GM19395 (cell line): ENCODE data around the gene ZBTB2.

Experiments
- ATAC-seq: cut with Tn5 transposase; IDR thresholded peaks from one replicate; pipeline ENCODE4 v1.9.1; 2021; ENCODE audit warnings: mild to moderate bottlenecking, moderate library complexity; ENCODE audit not compliant: unreplicated experiment

ZBTB2 gene, protein sequence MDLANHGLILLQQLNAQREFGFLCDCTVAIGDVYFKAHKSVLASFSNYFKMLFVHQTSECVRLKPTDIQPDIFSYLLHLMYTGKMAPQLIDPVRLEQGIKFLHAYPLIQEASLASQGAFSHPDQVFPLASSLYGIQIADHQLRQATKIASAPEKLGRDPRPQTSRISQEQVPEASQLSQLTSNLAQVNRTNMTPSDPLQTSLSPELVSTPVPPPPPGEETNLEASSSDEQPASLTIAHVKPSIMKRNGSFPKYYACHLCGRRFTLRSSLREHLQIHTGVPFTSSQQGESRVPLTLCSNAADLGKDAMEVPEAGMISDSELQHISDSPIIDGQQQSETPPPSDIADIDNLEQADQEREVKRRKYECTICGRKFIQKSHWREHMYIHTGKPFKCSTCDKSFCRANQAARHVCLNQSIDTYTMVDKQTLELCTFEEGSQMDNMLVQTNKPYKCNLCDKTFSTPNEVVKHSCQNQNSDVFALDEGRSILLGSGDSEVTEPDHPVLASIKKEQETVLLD

DNA sequence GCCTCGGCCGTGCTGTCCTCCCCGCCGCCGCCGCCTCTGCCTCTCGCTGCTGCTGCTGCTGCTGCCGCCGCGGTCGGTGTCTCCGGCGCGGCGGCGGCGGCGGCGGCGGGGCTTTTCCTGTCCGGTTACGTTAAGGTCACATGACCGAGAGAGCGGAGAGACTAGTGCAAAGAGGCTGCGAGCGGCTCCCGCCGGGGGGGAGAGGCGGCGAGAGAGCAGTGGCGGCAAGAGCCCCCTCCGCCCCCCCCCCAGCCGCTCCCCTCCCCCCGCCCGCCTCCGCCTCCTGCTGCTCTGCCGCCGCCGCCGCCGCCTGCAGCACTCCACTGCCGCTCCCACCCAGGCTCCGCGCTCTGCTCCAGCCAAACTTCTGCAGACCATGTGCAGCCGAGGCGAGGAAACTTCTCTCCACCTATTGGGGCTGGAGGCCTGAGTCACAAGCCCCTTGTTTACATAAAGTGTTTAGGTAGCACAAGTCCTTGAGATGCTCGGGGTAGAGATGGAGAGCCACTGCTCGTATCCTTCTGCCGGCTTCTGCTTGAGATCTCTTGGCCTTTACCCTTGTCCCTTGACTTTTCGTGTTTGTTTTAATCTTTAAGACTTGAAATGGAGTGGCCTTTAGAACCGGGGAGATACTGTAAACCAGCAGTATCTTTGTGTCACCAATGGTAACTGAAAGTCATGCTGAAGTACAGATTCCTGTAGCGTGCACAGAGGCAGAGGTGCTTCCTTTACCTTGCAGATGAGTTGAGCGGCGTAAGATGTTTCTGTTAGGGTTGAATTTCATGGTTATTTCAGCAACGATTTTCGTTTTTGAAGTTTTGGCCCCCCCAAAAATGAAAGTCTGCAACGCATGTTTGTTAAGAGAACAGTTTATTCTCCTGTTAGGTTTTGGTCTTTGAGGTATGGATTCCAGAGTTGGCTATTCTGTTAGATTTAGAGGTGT lies at the start of gene ZBTB2:
ZBTB2 (minus strand) TSS at position 89 of the 943 bp plus-strand sequence. CDS start 17,922 bp downstream, outside the sequence.
- ATAC-seq: peak; percentile 22

DNA sequence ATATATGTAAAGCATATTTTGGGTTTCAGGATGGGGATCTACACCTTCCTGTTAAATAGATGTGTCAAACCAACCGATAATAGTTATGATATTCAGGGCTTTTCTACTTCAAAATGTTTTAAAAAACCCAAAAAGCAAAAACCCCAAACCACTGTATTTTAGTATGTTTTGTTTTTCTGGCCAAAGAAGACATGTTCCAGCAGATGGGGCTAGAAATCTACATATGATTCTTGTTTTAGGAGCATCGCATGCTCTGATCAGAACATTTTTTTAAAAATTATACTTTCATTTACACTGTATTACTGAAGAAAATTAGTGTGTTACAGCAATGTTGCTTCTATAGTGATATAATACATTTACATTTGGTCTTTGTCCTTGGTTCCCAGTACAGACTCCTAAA lies 49.6 kb upstream of the ZBTB2 start:
- ATAC-seq: peak; percentile 56

DNA sequence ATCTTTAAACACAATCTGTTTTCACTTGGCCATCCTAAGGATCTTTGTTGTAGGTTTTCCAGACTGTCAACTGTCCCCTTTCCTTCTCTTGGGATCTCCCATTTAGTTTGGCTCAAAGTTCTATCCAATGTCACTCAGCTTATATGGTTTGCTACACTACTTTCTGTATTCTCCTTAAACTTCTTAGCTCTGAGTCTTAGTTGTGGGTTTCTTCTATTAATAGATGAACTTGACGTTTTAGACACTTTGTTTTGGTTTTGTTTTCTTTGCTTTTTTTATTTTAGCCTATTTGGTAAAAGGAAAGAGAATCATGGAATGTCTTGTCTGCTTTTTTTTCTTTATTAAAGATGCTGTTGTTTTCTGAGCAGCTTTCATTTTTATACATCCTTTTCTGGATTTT lies 49.1 kb upstream of the ZBTB2 start:
- peak; percentile 68 for ATAC-seq

DNA sequence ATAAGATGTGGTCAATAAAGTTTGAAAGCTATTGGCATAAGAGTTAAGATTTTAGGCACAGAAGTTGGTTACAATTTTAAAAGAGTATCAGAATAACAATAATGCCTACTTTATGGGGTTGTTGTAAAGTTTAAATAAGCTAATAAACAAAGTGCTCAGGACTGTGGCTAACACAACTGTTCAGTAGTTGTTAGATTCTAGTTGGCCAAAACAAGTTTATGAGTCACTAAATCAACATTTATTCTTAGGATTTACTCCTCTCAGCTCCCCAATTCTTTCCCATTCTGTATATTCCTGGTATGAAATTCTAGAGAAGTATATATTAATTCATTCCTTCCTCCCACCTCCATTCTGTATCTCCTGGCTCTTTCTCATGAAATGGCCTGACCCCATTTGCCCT lies 46.0 kb upstream of the ZBTB2 start:
- ATAC-seq: no peak

DNA sequence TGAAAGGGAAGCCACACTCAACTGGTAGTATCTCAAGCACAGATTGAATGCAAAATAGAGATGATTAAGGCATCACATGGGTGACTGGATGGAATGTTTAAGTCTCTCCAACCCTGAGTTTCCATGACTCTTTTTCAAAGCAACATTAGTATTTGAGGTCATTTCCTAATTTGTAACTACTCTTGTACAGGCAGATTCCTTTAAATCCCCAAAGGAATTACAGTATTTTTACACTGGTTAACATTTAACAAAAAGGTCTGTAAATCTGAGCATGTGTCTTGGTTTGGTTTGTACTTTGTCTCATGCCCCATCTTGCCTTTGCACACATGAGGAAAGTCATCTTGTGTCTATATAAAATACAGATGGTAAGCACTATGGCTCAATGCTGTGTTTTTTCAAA lies 45.4 kb upstream of the ZBTB2 start:
- no peak for ATAC-seq

DNA sequence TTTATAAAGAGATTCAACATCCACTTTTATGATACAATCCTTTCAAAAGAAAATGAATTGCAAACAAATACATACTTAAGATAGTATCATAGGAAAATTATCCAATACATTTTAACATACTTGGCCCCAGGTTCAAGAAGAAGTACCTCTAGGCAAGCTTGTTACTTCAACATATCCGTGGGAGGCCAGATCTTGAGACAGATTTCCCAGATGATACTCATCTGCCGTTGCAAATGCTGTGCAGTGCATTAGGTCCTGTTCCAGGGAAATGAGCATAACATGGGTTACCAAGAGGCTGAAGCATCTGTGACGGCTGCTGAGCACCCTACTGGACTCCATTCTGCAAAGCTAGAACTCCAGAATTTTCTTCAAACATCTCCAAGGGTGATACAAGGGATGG lies 44.9 kb upstream of the ZBTB2 start:
- no peak for ATAC-seq

DNA sequence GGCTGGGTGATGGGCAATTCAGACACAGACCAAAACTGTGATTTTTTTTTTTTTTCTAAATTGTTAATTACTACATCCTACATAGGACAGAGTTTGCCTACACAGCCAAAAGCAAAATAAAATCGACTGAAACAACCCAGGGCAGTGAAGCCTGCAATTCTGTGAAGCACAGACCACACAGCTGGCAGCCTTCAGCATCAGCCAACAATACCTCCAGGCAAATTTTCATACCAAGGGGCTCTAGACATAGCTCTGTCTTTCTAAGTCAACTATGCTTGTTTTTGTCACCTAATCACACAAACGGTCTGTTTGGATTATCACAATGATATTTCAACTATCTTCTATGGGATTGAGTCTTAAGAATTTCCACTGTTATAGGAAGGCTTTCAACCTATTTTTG lies 43.0 kb upstream of the ZBTB2 start:
- no peak for ATAC-seq

DNA sequence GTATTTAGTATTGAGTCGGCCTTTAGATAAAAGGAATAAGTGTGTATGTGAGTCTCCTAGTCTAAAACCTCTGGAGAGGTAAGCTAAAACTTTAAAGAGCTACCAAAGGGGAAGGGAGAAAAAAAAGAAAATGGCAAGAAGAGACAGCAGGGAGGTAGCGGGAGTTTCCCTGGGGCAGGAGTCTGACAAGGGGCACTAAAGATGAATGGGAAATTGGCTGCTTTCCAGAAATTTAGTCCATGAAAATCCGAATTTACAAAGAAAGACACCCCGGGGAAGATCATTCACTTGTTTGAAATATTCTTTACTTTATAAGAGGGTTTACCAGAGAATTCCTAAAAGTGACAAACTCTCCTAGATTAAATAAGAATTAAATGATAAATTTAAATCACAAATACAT lies 41.3 kb upstream of the ZBTB2 start:
- no peak for ATAC-seq

DNA sequence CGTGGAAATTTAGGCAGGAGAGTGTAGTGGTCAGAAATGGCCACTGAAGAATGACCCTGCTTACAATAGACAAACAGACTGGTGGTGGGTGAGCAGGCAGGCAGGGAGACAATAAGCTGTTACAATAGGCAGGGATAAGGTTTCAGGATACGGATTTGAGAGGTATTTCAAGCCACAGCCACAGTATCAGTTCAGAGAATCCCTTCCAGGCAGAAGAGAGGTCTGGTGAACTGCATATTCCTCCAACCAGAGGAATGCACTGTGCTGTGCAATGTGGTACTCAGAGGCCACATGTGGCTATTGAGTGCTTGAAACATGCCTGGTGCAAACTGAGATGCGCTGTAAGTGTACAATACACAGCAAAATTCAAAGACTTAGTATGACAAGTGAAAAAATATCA lies 40.0 kb upstream of the ZBTB2 start:
- ATAC-seq: no peak

DNA sequence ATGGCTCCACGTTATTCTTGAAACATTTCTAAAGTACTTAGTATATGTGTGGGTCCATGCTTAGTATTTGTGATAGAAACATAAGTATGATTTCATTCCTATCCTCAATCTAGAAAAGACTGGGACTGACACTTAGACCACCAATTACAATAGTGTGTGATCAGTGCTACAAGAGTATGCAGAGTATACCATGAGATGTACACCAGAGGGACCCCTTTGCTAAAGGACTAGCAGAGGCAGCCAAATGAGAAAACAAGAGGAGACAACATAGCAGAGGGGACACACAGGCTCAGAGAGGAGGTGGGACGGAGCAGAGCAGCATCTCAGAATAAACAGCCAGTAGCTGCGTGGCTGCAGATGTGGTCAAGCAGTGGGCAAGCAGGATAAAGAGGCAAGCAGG lies 39.5 kb upstream of the ZBTB2 start:
- no peak for ATAC-seq

DNA sequence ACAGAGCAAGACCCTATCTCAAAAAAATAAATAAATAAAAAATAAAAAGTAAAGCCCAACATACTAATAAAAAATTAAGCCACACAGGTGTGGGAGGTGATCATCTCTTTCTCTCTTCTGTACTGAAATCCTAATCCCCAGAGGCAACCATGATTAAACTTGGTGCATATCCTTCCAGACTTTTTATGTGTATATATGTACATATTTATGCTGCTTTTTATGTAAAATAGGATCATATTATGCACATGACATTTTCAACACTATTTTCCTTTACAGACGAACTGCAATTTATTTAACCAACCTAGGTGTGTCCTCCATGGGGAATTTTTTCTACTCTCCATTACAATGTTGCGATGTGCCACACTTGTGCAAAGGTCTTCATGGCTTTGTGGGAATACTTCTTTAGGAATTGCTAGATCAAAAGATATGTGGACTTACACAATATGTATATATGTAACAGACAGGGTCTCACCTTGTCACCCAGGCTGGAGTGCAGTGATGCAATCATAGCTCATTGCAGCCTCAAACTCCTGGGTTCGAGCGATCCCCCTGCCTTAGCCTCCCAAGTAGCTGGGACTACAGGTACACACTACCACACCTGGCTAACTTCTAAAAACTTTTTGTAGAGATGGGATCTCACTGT lies 36.9 kb upstream of the ZBTB2 start:
- ATAC-seq: no peak

DNA sequence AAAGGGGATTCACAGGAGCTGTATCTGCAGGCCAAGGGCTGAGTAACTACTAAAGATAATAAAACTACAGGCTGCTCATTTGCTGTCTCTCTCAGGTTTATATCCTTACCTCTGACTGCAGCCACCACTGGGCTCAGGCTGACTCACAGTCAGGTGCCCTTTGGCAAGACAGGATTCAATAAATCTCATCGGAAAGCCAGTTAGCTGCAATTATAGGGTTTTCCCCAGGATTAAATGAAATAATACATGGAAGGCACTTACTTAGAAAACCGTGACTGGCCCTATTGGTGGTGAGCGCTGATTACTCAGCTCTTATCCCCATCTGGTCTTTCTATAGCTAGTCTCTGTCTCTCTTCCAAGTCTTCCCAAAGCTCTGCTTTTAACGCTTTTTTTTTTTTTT lies 34.2 kb upstream of the ZBTB2 start:
- no peak for ATAC-seq

DNA sequence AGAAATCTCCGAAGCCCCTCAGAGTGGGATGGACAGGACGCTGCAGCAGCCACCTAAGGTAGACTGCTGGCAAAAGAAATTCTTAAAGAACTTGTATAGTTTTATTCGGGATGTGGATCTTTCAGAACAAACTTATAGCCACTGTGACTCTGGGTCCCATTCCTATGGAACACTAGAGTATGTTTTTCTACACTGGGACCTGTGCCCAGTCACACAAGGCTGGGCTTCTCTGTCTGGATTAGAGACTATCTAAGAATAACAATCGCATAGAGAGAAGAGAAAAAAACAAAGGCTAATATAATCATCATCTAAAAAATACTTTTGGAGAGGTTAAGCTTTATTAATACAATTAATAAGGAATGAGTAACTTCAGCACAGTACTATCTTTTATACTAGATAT lies 31.6 kb upstream of the ZBTB2 start:
- ATAC-seq: no peak

DNA sequence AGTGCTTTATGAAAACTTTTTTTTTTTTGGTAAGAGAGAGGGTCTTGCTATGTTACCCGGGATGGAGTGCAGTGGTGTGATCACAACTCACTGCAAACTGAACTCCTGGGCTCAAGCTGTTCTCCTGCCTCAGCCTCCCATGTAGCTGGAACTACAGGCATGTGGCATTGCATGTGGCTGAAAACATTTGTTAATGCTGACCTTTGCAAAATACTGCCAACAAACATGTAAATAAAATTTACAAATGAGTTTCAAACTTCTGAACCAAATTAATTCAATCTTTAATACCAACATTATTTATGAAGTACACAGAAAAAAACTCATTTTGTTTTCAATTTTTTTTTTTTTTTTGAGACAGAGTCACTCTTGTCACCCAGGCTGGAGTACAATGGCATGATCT lies 26.1 kb upstream of the ZBTB2 start:
- ATAC-seq: no peak

DNA sequence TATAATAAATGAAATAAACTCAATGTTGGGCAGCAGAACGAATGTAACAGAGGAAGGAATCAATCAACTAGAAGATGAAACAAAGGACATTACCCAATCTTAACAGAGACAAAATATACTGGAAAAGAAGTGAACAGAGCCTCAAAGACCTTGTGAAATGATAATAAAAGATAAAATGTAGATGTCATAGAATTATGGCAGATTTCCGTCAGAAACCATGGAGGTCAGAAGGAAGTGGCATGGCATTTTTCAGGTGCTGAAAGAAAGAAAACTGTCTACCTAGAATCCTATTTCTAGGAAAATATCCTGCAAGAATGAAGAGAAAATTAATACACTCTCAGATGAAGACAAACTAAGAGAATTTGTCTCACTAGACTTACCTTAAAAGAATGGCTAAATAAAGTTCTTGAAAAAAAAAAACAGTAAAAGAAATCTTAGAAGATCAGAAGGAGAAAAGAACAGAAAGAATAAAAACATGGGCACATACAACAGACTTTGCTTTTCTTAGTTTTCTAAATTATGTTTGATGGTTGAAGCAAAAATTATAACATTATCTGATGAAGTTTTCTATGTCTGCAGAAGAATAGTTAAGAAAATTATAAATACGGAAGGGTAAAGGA lies 23.4 kb upstream of the ZBTB2 start:
- ATAC-seq: no peak

DNA sequence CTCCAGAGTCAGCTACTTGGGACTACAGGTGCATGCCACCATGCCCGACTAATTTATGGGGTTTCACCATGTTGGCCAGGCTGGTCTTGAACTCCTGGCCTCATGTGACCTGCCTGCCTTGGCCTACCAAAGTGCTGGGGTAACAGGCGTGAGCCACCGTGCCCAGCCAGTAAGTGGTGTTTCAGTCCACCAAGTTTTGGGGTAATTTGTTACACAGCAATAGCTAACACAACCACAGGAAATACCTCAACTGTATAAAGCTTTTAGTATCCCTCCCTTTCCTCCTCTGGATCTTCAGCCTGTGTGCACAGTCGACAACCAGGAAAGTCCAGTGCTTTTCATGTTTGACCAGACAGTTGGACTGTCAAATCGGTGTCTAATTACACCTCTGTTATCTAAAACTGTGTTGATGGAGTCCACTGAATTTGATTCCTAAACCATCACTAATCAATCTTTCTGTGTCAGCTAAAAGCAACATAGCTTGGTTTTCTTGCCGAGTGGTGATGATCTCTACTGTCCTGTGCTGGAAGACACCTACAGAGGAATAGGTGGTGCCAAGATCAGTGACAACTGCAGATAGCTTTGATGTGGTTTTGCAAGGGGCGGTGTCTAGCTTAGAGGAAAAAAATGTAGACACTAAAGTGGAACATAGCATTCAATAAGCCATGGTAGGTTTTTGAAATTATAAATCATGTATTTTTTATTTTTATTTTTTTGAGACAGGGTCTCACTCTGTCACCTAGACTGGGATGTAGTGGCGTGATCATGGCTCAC lies 22.2 kb upstream of the ZBTB2 start:
- no peak for ATAC-seq

DNA sequence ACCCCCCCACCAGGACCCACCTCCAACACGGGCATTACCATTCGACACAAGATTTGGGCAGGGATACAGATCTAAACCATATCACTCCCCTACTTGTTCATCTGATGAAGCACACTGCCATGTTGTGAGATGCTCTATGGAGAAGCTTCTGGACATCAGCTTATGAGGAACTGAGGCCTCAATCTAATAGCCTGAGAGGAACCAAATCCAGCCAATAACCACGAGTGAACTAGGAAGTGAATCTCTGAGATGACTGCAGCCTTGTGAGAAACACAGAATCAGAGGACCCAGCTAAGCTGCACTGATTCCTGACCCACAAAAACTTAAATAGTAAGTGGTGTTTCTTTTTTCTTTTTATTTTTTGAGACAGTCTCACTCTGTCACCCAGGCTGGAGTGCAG lies 21.6 kb upstream of the ZBTB2 start:
- no peak for ATAC-seq

DNA sequence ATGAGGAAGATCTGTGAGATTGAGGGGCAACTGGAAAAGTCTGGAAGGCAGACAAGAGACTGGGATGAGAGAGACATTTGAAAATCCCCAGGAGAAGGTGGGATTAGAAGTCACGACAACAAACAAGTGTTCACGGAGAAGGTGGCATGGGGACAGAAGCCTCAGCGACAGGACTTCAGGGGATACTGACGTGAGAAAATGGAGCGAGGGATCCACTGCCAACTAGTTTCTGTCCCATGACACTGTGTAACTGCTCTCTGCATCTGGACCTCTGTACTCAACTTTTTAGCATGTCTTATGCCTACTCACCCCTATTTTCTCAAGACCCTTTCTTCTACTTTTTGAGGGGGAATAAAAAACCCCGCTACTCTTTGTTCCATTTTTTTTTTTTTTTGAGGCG lies 18.3 kb upstream of the ZBTB2 start:
- ATAC-seq: no peak

DNA sequence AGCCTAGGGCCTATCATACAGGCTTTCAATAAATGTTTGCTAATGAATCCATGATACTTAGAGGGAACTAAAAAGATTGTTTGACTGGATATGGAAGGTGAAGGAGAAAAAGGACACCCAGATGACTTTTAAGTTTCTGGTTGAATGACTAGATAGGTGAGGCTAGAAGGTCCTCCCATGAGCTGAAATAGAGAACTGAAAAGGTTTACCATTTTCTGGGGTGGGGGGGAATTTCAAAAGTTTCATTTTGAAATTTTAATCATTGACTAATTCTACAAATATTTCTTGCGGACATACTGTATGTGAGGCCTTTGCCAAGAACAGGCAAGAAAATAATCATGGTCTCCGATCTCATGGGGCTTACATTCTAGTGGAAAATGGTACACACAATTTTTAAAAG lies 17.9 kb upstream of the ZBTB2 start:
- ATAC-seq: peak; percentile 65

DNA sequence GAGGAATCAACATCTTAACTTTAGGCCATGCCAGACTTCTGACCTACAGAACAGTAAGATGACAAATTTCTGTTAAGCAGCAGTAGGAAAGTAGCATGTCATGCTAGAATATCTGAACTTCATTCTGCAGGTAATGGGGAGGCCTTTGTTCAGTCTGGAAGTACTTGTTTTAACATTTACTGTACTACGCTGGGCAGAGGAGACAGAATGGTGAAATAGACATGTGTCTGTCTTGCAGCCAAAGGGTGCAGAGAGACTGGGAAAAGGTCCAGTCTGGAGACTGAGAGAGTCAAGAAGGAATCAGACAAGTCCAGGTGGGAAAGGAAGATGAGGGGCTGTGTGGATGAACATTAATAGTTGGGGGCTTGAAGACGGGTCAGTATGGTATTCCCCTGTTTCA lies 17.5 kb upstream of the ZBTB2 start:
- peak; percentile 11 for ATAC-seq
